Measurements from ENCODE around the gene GULP1.

GULP1 gene

GRCh38 chr2:188596054-188596453 lies 304.4 kb downstream of the GULP1 start:
- no peaks in the 10 kb centered on the region for H3K36me3 ChIP-seq (ENCODE audit: control insufficient read depth in 4 of 4, insufficient read depth in 4 of 4, low read length in 3 of 4)
- no peak for DNase-seq
- H3K9me3 ChIP-seq (ENCODE audit: control extremely low read depth in 1 of 5, control insufficient read depth in 4 of 5, insufficient read depth in 2 of 5, low read depth in 1 of 5, low read length in 4 of 5): no peaks in the 10 kb centered on the region
- H3K27me3 ChIP-seq (replicated peaks in 2 of 5; ENCODE audit: control insufficient read depth in 4 of 5, insufficient read depth in 5 of 5, low read length in 4 of 5): no peaks in the 10 kb centered on the region
- CTCF ChIA-PET: no interaction called here
- H3K27ac ChIP-seq (ENCODE audit: insufficient read depth in 1 of 2, low read depth in 1 of 2, low read length in 2 of 2, poor library complexity in 1 of 2, severe bottlenecking in 2 of 2): no peak overlapping the region
- no peaks in the 10 kb centered on the region for H3K4me1 ChIP-seq (ENCODE audit: control extremely low read depth in 1 of 4, control insufficient read depth in 4 of 4, insufficient read depth in 4 of 4, low read length in 3 of 4)
- H3K4me3 ChIP-seq (ENCODE audit: control insufficient read depth in 1 of 7, extremely low read depth in 1 of 7, insufficient read depth in 4 of 7, low read depth in 2 of 7, low read length in 6 of 7): no peak overlapping the region
- WGBS (ENCODE audit: insufficient coverage): no CpG with 5 or more reads among the region's 1 CpG
- POLR2A ChIA-PET: no interaction called here

- Histone ChIP-seq H3K27me3 (replicated peaks in 2 of 5; ENCODE audit: control insufficient read depth in 4 of 5, insufficient read depth in 5 of 5, low read length in 4 of 5) (no peaks in the 10 kb centered on the region), H3K9me3 (ENCODE audit: control extremely low read depth in 1 of 5, control insufficient read depth in 4 of 5, insufficient read depth in 2 of 5, low read depth in 1 of 5, low read length in 4 of 5) (no peaks in the 10 kb centered on the region), H3K36me3 (ENCODE audit: control insufficient read depth in 4 of 4, insufficient read depth in 4 of 4, low read length in 3 of 4) (no peaks in the 10 kb centered on the region), H3K4me1 (ENCODE audit: control extremely low read depth in 1 of 4, control insufficient read depth in 4 of 4, insufficient read depth in 4 of 4, low read length in 3 of 4) (no peaks in the 10 kb centered on the region), H3K4me3 (ENCODE audit: control insufficient read depth in 1 of 7, extremely low read depth in 1 of 7, insufficient read depth in 4 of 7, low read depth in 2 of 7, low read length in 6 of 7) (no peak overlapping the region), H3K27ac (ENCODE audit: insufficient read depth in 1 of 2, low read depth in 1 of 2, low read length in 2 of 2, poor library complexity in 1 of 2, severe bottlenecking in 2 of 2) (no peak overlapping the region)
- WGBS (ENCODE audit: insufficient coverage): no CpG with 5 or more reads among the region's 1 CpG
- ChIA-PET CTCF (no interaction called here), POLR2A (no interaction called here)
- no peak for DNase-seq
Measured at GRCh38 chr2:188598551-188598950, 306.9 kb downstream of the GULP1 start.

- CTCF ChIA-PET: no interaction called here
Measured at GRCh38 chr2:188599140-188599539, 307.5 kb downstream of the GULP1 start.

GRCh38 chr2:188600536-188601210 lies 309.0 kb downstream of the GULP1 start:
- H3K4me3 ChIP-seq (ENCODE audit: control insufficient read depth in 1 of 7, extremely low read depth in 1 of 7, insufficient read depth in 4 of 7, low read depth in 2 of 7, low read length in 6 of 7): no peak overlapping the region
- ChIA-PET POLR2A (no interaction called here), CTCF (no interaction called here)
- no peaks in the 10 kb centered on the region for H3K27me3 ChIP-seq (replicated peaks in 2 of 5; ENCODE audit: control insufficient read depth in 4 of 5, insufficient read depth in 5 of 5, low read length in 4 of 5)
- H3K9me3 ChIP-seq (ENCODE audit: control extremely low read depth in 1 of 5, control insufficient read depth in 4 of 5, insufficient read depth in 2 of 5, low read depth in 1 of 5, low read length in 4 of 5): peaks cover 0 to 2% (median 0%) of the 10 kb centered on the region in 5 experiments
- H3K36me3 ChIP-seq (ENCODE audit: control insufficient read depth in 4 of 4, insufficient read depth in 4 of 4, low read length in 3 of 4): no peaks in the 10 kb centered on the region
- H3K27ac ChIP-seq (ENCODE audit: insufficient read depth in 1 of 2, low read depth in 1 of 2, low read length in 2 of 2, poor library complexity in 1 of 2, severe bottlenecking in 2 of 2): no peak overlapping the region
- DNase-seq: no peak
- no peaks in the 10 kb centered on the region for H3K4me1 ChIP-seq (ENCODE audit: control extremely low read depth in 1 of 4, control insufficient read depth in 4 of 4, insufficient read depth in 4 of 4, low read length in 3 of 4)
- 100% methylated on average over 1 of the region's 5 CpGs for WGBS (ENCODE audit: insufficient coverage)

More at GRCh38 chr2:188599140-188599539, 307.5 kb downstream of the GULP1 start:
- DNase-seq: no peak
- H3K4me1 ChIP-seq (ENCODE audit: control extremely low read depth in 1 of 4, control insufficient read depth in 4 of 4, insufficient read depth in 4 of 4, low read length in 3 of 4): no peaks in the 10 kb centered on the region
- no peaks in the 10 kb centered on the region for H3K36me3 ChIP-seq (ENCODE audit: control insufficient read depth in 4 of 4, insufficient read depth in 4 of 4, low read length in 3 of 4)
- H3K27ac ChIP-seq (ENCODE audit: insufficient read depth in 1 of 2, low read depth in 1 of 2, low read length in 2 of 2, poor library complexity in 1 of 2, severe bottlenecking in 2 of 2): no peak overlapping the region
- H3K27me3 ChIP-seq (replicated peaks in 2 of 5; ENCODE audit: control insufficient read depth in 4 of 5, insufficient read depth in 5 of 5, low read length in 4 of 5): no peaks in the 10 kb centered on the region
- H3K9me3 ChIP-seq (ENCODE audit: control extremely low read depth in 1 of 5, control insufficient read depth in 4 of 5, insufficient read depth in 2 of 5, low read depth in 1 of 5, low read length in 4 of 5): no peaks in the 10 kb centered on the region
- no peak overlapping the region for H3K4me3 ChIP-seq (ENCODE audit: control insufficient read depth in 1 of 7, extremely low read depth in 1 of 7, insufficient read depth in 4 of 7, low read depth in 2 of 7, low read length in 6 of 7)
- POLR2A ChIA-PET: no interaction called here
- WGBS (ENCODE audit: insufficient coverage): no CpG with 5 or more reads among the region's 2 CpGs

GRCh38 chr2:188601391-188601790 lies 309.7 kb downstream of the GULP1 start:
- ChIA-PET POLR2A (no interaction called here), CTCF (no interaction called here)
- no peaks in the 10 kb centered on the region for H3K4me1 ChIP-seq (ENCODE audit: control extremely low read depth in 1 of 4, control insufficient read depth in 4 of 4, insufficient read depth in 4 of 4, low read length in 3 of 4)
- H3K4me3 ChIP-seq (ENCODE audit: control insufficient read depth in 1 of 7, extremely low read depth in 1 of 7, insufficient read depth in 4 of 7, low read depth in 2 of 7, low read length in 6 of 7): no peak overlapping the region
- WGBS (ENCODE audit: insufficient coverage): 90% methylated on average over 2 of the region's 2 CpGs
- peaks cover 0 to 3% (median 0%) of the 10 kb centered on the region in 5 experiments for H3K9me3 ChIP-seq (ENCODE audit: control extremely low read depth in 1 of 5, control insufficient read depth in 4 of 5, insufficient read depth in 2 of 5, low read depth in 1 of 5, low read length in 4 of 5)
- no peaks in the 10 kb centered on the region for H3K27me3 ChIP-seq (replicated peaks in 2 of 5; ENCODE audit: control insufficient read depth in 4 of 5, insufficient read depth in 5 of 5, low read length in 4 of 5)
- H3K27ac ChIP-seq (ENCODE audit: insufficient read depth in 1 of 2, low read depth in 1 of 2, low read length in 2 of 2, poor library complexity in 1 of 2, severe bottlenecking in 2 of 2): no peak overlapping the region
- no peaks in the 10 kb centered on the region for H3K36me3 ChIP-seq (ENCODE audit: control insufficient read depth in 4 of 4, insufficient read depth in 4 of 4, low read length in 3 of 4)
- DNase-seq: no peak

- Histone ChIP-seq H3K27ac (ENCODE audit: insufficient read depth in 1 of 2, low read depth in 1 of 2, low read length in 2 of 2, poor library complexity in 1 of 2, severe bottlenecking in 2 of 2) (no peak overlapping the region), H3K27me3 (replicated peaks in 2 of 5; ENCODE audit: control insufficient read depth in 4 of 5, insufficient read depth in 5 of 5, low read length in 4 of 5) (no peaks in the 10 kb centered on the region), H3K4me1 (ENCODE audit: control extremely low read depth in 1 of 4, control insufficient read depth in 4 of 4, insufficient read depth in 4 of 4, low read length in 3 of 4) (no peaks in the 10 kb centered on the region), H3K36me3 (ENCODE audit: control insufficient read depth in 4 of 4, insufficient read depth in 4 of 4, low read length in 3 of 4) (no peaks in the 10 kb centered on the region), H3K4me3 (ENCODE audit: control insufficient read depth in 1 of 7, extremely low read depth in 1 of 7, insufficient read depth in 4 of 7, low read depth in 2 of 7, low read length in 6 of 7) (no peak overlapping the region), H3K9me3 (ENCODE audit: control extremely low read depth in 1 of 5, control insufficient read depth in 4 of 5, insufficient read depth in 2 of 5, low read depth in 1 of 5, low read length in 4 of 5) (peaks cover 0 to 3% (median 0%) of the 10 kb centered on the region in 5 experiments)
- ChIA-PET POLR2A (no interaction called here), CTCF (interaction anchor here (1.1 kb wide), 1 partner anchor 34 kb away, joined by 3 read pairs; no protein-coding TSS in a partner anchor)
- no peak for DNase-seq
Measured at GRCh38 chr2:188601927-188602326, 310.3 kb downstream of the GULP1 start.

- no CpG with 5 or more reads among the region's 1 CpG for WGBS (ENCODE audit: insufficient coverage)
- no peak overlapping the region for H3K4me3 ChIP-seq (ENCODE audit: control insufficient read depth in 1 of 7, extremely low read depth in 1 of 7, insufficient read depth in 4 of 7, low read depth in 2 of 7, low read length in 6 of 7)
- no peak overlapping the region for H3K27ac ChIP-seq (ENCODE audit: insufficient read depth in 1 of 2, low read depth in 1 of 2, low read length in 2 of 2, poor library complexity in 1 of 2, severe bottlenecking in 2 of 2)
- peaks cover 0 to 3% (median 0%) of the 10 kb centered on the region in 4 experiments for H3K4me1 ChIP-seq (ENCODE audit: control extremely low read depth in 1 of 4, control insufficient read depth in 4 of 4, insufficient read depth in 4 of 4, low read length in 3 of 4)
- no peaks in the 10 kb centered on the region for H3K27me3 ChIP-seq (replicated peaks in 2 of 5; ENCODE audit: control insufficient read depth in 4 of 5, insufficient read depth in 5 of 5, low read length in 4 of 5)
- POLR2A ChIA-PET: no interaction called here
- DNase-seq: no peak
- CTCF ChIA-PET: no interaction called here
- H3K36me3 ChIP-seq (ENCODE audit: control insufficient read depth in 4 of 4, insufficient read depth in 4 of 4, low read length in 3 of 4): no peaks in the 10 kb centered on the region
- peaks cover 0 to 3% (median 0%) of the 10 kb centered on the region in 5 experiments for H3K9me3 ChIP-seq (ENCODE audit: control extremely low read depth in 1 of 5, control insufficient read depth in 4 of 5, insufficient read depth in 2 of 5, low read depth in 1 of 5, low read length in 4 of 5)
Measured at GRCh38 chr2:188604579-188604978, 312.9 kb downstream of the GULP1 start.

Measured in common myeloid progenitor, CD34-positive (primary cell).